DND-41 (cell line): ENCODE results near the gene NOD2.

ENCODE experiments used
- ATAC-seq: fragments of 200-7000 bp; cut with Tn5 transposase; 3 replicates; pipeline ENCODE4 v1.9.1; 2021; ENCODE audit warnings: low read depth; ENCODE audit not compliant: insufficient read depth
- DNase-seq: peaks from one replicate; pipeline ENCODE4 v3.0.0-alpha.2; 2020
- H2AFZ ChIP-seq: 2 replicates; pipeline ENCODE4 v1.6.0; 2012; ENCODE audit warnings: low read depth, low read length
- H3K27ac ChIP-seq: 2 replicates; pipeline ENCODE4 v1.5.1; 2012; ENCODE audit warnings: low read length, inconsistent platforms
- H3K27me3 ChIP-seq: fragments of 200-600 bp; sonication (generic); 2 replicates; pipeline ENCODE4 v1.6.0; 2012; ENCODE audit warnings: low read length, mild to moderate bottlenecking, inconsistent platforms; ENCODE audit not compliant: insufficient read depth, poor library complexity
- H3K36me3 ChIP-seq: 2 replicates; pipeline ENCODE4 v1.5.1; 2012; ENCODE audit warnings: low read length, inconsistent platforms; ENCODE audit not compliant: insufficient read depth
- H3K4me1 ChIP-seq: 2 replicates; pipeline ENCODE4 v1.5.1; 2012; ENCODE audit warnings: mild to moderate bottlenecking, low read length; ENCODE audit not compliant: insufficient read depth
- H3K4me2 ChIP-seq: 2 replicates; pipeline ENCODE4 v1.6.0; 2012; ENCODE audit warnings: mild to moderate bottlenecking, moderate library complexity, low read length, inconsistent platforms; ENCODE audit not compliant: insufficient read depth
- H3K4me3 ChIP-seq, 2 experiments: fragments of 200-600 bp in 1 of 2; shearing (Covaris generic) in 1 of 2; 2 replicates each; pipeline ENCODE4 v1.5.1; 2012 to 2016; ENCODE audit warnings: inconsistent platforms in 2 of 2, low read length in 2 of 2, mild to moderate bottlenecking in 2 of 2, low read depth in 1 of 2, moderate library complexity in 1 of 2
- H3K79me2 ChIP-seq: 2 replicates; pipeline ENCODE4 v1.6.0; 2012; ENCODE audit warnings: low read length, inconsistent platforms; ENCODE audit not compliant: insufficient read depth
- H3K9ac ChIP-seq: 2 replicates; pipeline ENCODE4 v1.6.0; 2012; ENCODE audit warnings: low read depth, mild to moderate bottlenecking, inconsistent platforms, low read length, moderate library complexity
- H3K9me3 ChIP-seq: 2 replicates; pipeline ENCODE4 v1.5.1; 2012; ENCODE audit warnings: low read length, moderate library complexity, mild to moderate bottlenecking, inconsistent platforms; ENCODE audit not compliant: insufficient read depth, severe bottlenecking
- H4K20me1 ChIP-seq: 2 replicates; pipeline ENCODE4 v1.6.0; 2012; ENCODE audit warnings: low read length; ENCODE audit not compliant: insufficient read depth
- CTCF ChIP-seq: IDR thresholded peaks from 2 replicates; pipeline ENCODE4 v1.5.1; 2012; ENCODE audit warnings: borderline replicate concordance, low read length, moderate library complexity, mild to moderate bottlenecking; ENCODE audit not compliant: poor library complexity, severe bottlenecking; ENCODE audit errors: extremely low read depth
- EZH2 ChIP-seq: IDR thresholded peaks from 3 replicates; pipeline ENCODE4 v1.6.1; 2012; ENCODE audit warnings: borderline replicate concordance, low read depth, mild to moderate bottlenecking, moderate library complexity, low read length, inconsistent platforms; ENCODE audit not compliant: severe bottlenecking

The NOD2 gene

GRCh38 chr16:50652836-50653425 is 40.5 kb upstream of the NOD2 start:
- ATAC-seq (no peak), DNase-seq (no peak)
- no peak overlapping the region for H3K4me2 ChIP-seq
- no peak overlapping the region for H3K27ac ChIP-seq
- no peaks in the 10 kb centered on the region for H3K79me2 ChIP-seq
- no peaks in the 10 kb centered on the region for H3K36me3 ChIP-seq
- H3K27me3 ChIP-seq: no peaks in the 10 kb centered on the region
- H3K9ac ChIP-seq: no peak overlapping the region
- no peaks in the 10 kb centered on the region for H3K9me3 ChIP-seq
- H4K20me1 ChIP-seq: no peaks in the 10 kb centered on the region
- H3K4me1 ChIP-seq: no peaks in the 10 kb centered on the region
- no peak overlapping the region for H2AFZ ChIP-seq
- no peak overlapping the region for H3K4me3 ChIP-seq
- no peak for TF ChIP-seq CTCF
- no peak for TF ChIP-seq EZH2

- no peaks in the 10 kb centered on the region for H4K20me1 ChIP-seq
- no peak overlapping the region for H3K4me3 ChIP-seq
- no peaks in the 10 kb centered on the region for H3K79me2 ChIP-seq
- DNase-seq: no peak
- no peaks in the 10 kb centered on the region for H3K36me3 ChIP-seq
- H3K4me1 ChIP-seq: no peaks in the 10 kb centered on the region
- no peak overlapping the region for H3K27ac ChIP-seq
- ATAC-seq: no peak
- no peaks in the 10 kb centered on the region for H3K27me3 ChIP-seq
- no peak overlapping the region for H3K4me2 ChIP-seq
- H3K9me3 ChIP-seq: no peaks in the 10 kb centered on the region
- no peak overlapping the region for H3K9ac ChIP-seq
- H2AFZ ChIP-seq: no peak overlapping the region
- TF ChIP-seq EZH2 (no peak), CTCF (no peak)
Observed at GRCh38 chr16:50653633-50654519, 39.5 kb upstream of the NOD2 start.

- ATAC-seq (no peak), DNase-seq (no peak)
- H2AFZ ChIP-seq: no peak overlapping the region
- H3K27me3 ChIP-seq: no peaks in the 10 kb centered on the region
- no peaks in the 10 kb centered on the region for H3K9me3 ChIP-seq
- H3K4me1 ChIP-seq: no peaks in the 10 kb centered on the region
- H4K20me1 ChIP-seq: no peaks in the 10 kb centered on the region
- no peak overlapping the region for H3K9ac ChIP-seq
- no peaks in the 10 kb centered on the region for H3K79me2 ChIP-seq
- no peaks in the 10 kb centered on the region for H3K36me3 ChIP-seq
- TF ChIP-seq EZH2: no peak
- no peak for TF ChIP-seq CTCF
- no peak overlapping the region for H3K4me3 ChIP-seq
- H3K4me2 ChIP-seq: no peak overlapping the region
- H3K27ac ChIP-seq: no peak overlapping the region
Observed at GRCh38 chr16:50655558-50656055, 37.8 kb upstream of the NOD2 start.
